D721Med (cell line): Measurements from ENCODE around the gene RAN.

Experiments used
- DNase-seq: peaks from one replicate; pipeline ENCODE4 v3.0.0; 2011; ENCODE audit warnings: low spot score; ENCODE audit not compliant: insufficient read length
- FAIRE-seq: peaks from 2 replicates; lab custom pipeline; 2011; peaks lifted over from hg19 to GRCh38; lab: Jason Lieb, UNC
- CTCF ChIP-seq: IDR thresholded peaks from 2 replicates; pipeline ENCODE4 v1.5.1; 2012; ENCODE audit warnings: mild to moderate bottlenecking, control low read depth; ENCODE audit not compliant: insufficient read depth; ENCODE audit errors: missing control alignments

Gene RAN

DNA sequence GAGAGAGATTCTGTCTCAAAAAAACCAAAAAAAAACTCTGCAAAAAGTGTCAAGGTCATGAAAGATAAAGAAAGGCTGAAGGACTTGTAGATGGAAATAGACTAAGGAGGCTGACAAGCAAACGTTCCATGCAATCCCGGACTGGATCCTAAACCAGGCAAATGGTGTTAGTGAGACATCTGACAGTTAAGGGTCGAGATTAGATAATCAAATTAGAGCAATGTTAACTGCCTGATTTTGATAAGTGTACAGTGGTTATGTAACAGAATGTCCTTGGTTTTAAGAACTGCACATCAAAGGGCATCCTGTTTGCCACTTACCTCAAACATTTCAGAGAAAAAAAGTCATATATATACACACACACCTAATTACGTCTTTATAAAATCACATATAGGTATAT, 3.5 kb upstream of the RAN start:
- DNase-seq = no peak
- no peak for TF ChIP-seq CTCF
- no peak for FAIRE-seq

DNA sequence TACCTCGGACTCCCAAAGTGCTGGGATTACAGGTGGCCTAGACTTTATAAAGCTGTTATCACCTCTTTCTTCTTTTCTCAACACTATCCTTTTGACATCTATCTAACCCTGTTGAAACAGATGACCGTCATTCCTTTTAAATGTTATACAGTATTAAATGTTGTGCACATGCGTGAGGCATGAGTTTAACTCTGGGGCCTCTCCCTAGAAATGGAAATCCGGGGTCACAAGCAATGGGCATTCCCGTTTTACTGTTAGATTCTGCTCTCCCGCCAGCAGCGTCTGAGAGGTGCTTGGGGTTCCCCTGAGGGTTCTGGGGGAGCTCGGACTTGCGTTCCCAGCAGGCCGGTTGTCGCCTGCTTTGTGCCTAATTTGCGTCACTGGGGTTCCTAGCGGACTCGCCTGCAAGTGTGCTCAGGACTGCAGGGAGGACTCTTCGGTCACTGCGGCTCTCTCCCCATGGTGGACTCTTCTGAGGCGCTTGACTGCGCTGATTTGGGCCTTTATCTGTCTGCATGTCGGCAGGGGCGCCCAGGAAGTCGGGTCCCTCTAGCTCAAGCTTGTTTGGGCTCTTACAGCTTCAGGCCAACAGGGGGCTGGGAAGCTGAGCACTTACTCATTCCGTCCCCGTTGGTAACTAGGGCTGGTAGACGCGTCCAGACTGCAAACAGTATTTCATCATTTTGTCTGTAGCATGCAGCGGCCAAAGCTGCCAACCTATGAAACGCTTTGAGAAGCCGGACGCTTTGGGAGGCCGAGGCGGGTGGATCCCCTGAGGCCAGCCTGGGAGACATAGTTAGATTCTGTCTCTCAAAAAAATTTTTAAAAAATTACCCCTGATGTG, 1.2 kb upstream of the RAN start:
- no peak for FAIRE-seq
- no peak for DNase-seq
- peak; percentile 40 for TF ChIP-seq CTCF

DNA sequence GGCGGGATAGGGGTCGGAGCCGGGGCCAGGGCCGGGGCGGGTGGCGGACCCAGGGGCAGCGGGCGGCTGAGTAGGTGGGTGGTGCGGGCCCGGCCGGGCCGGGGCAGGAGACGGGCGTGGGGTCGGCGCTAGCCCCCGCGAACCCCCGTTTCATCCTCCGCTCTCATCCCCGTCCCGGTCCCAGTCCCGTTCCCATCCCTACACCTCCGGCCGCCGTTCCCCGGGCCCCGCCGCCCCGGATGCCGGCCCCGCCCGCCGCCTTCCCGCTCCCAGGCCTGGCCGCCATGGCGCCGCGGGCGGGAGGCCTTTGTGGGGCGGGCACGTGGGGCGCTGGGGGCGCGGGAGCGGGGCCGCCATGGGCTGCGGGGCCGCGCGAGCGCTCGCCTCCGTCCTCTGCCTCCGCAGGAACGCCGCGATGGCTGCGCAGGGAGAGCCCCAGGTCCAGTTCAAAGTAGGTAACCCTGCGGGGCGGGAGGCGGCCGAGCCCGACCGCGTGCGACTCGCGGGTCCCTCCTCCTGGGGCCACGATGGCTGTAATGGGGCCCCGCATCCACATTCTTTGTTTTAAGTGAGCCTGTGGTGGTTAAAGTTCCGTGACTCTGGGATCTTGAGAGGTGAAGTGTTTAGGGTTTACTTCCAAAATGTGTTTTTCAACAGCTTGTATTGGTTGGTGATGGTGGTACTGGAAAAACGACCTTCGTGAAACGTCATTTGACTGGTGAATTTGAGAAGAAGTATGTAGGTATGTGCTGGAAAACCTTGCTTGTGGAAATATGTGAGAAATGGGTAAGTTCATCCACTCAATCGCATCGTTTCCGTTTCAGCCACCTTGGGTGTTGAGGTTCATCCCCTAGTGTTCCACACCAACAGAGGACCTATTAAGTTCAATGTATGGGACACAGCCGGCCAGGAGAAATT, 572 bp downstream of the RAN start:
- DNase-seq (no peak), FAIRE-seq (no peak)
- no peak for TF ChIP-seq CTCF

GRCh38 chr12:130873106-130873795, 1.4 kb downstream of the RAN start:
- TF ChIP-seq CTCF = no peak
- DNase-seq (no peak), FAIRE-seq (no peak)

GRCh38 chr12:130873825-130874224, 2.0 kb downstream of the RAN start:
- no peak for FAIRE-seq
- TF ChIP-seq CTCF = no peak
- DNase-seq = no peak

DNA sequence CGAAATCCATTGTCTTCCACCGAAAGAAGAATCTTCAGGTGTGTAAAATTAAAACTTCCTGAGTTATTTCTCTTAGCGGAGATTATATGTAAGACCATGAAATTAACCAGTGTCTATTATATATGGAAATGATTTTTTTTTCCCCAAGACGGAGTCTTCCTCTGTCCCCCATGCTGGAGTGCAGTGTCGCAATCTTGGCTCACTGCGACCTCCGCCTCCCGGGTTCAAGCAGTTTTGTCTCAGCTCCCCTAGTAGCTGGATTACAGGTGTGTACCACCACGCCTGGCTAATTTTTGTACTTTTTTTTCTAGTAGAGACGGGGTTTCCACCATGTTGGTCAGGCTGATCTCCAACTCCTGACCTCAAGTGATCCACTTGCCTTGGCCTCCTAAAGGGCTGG, 2.8 kb downstream of the RAN start:
- DNase-seq (no peak), FAIRE-seq (no peak)
- TF ChIP-seq CTCF = no peak
